Astrocyte (in vitro differentiated cells and primary cell): ENCODE data around the gene RPS6KB1. TPM values are rescaled to one million over a fixed set of nuclear protein-coding genes. Genes with fewer than 3 reads are reported as not detected.

Experiments
- DNase-seq: peaks from one replicate; pipeline ENCODE4 v3.0.0-alpha.2; 2010; ENCODE audit warnings: low read depth
- FAIRE-seq: peaks from 2 replicates; lab custom pipeline; 2011; peaks lifted over from hg19 to GRCh38; lab: Jason Lieb, UNC
- H2AFZ ChIP-seq: 2 replicates; pipeline ENCODE4 v1.6.0; 2012; ENCODE audit warnings: low read depth, low read length, inconsistent platforms
- H3K27ac ChIP-seq: 2 replicates; pipeline ENCODE4 v1.5.1; 2011; ENCODE audit warnings: low read depth, low read length, inconsistent platforms
- H3K27me3 ChIP-seq: 2 replicates; pipeline ENCODE4 v1.6.0; 2011; ENCODE audit warnings: low read length, inconsistent platforms; ENCODE audit not compliant: insufficient read depth
- H3K36me3 ChIP-seq: 2 replicates; pipeline ENCODE4 v1.5.1; 2011; ENCODE audit warnings: low read length, inconsistent platforms; ENCODE audit not compliant: insufficient read depth
- H3K4me1 ChIP-seq: 2 replicates; pipeline ENCODE4 v1.5.1; 2011; ENCODE audit warnings: low read length, inconsistent platforms; ENCODE audit not compliant: insufficient read depth
- H3K4me2 ChIP-seq: 2 replicates; pipeline ENCODE4 v1.6.0; 2012; ENCODE audit warnings: low read length, inconsistent platforms
- H3K4me3 ChIP-seq: 2 replicates; pipeline ENCODE4 v1.5.1; 2011; ENCODE audit warnings: low read depth, mild to moderate bottlenecking, low read length, inconsistent platforms; ENCODE audit not compliant: insufficient read depth
- H3K79me2 ChIP-seq: 2 replicates; pipeline ENCODE4 v1.6.0; 2012; ENCODE audit warnings: mild to moderate bottlenecking, low read length, inconsistent platforms; ENCODE audit not compliant: insufficient read depth
- H3K9ac ChIP-seq: 2 replicates; pipeline ENCODE4 v1.6.0; 2012; ENCODE audit warnings: mild to moderate bottlenecking, low read length, inconsistent platforms
- H3K9me3 ChIP-seq: 2 replicates; pipeline ENCODE4 v1.5.1; 2012; ENCODE audit warnings: low read depth, mild to moderate bottlenecking, low read length, inconsistent platforms; ENCODE audit not compliant: insufficient read depth
- H4K20me1 ChIP-seq: 2 replicates; pipeline ENCODE4 v1.6.0; 2012; ENCODE audit warnings: low read length, inconsistent platforms; ENCODE audit not compliant: insufficient read depth
- H3K27ac Mint-ChIP-seq: one replicate; pipeline ENCODE4 v1.8.0; 2021; ENCODE audit warnings: mild to moderate bottlenecking, mixed read lengths; ENCODE audit not compliant: unreplicated experiment
- H3K27me3 Mint-ChIP-seq: one replicate; pipeline ENCODE4 v1.8.0; 2021; ENCODE audit warnings: low read depth, mixed read lengths; ENCODE audit not compliant: unreplicated experiment
- H3K36me3 Mint-ChIP-seq: one replicate; pipeline ENCODE4 v1.8.0; 2021; ENCODE audit warnings: low read depth, mixed read lengths; ENCODE audit not compliant: unreplicated experiment
- H3K4me1 Mint-ChIP-seq: one replicate; pipeline ENCODE4 v1.8.0; 2021; ENCODE audit warnings: low read depth, mixed read lengths; ENCODE audit not compliant: unreplicated experiment
- H3K4me3 Mint-ChIP-seq: one replicate; pipeline ENCODE4 v1.8.0; 2021; ENCODE audit warnings: mild to moderate bottlenecking, moderate library complexity, mixed read lengths; ENCODE audit not compliant: unreplicated experiment
- H3K9me3 Mint-ChIP-seq: one replicate; pipeline ENCODE4 v1.8.0; 2021; ENCODE audit warnings: mild to moderate bottlenecking, mixed read lengths; ENCODE audit not compliant: unreplicated experiment
- CTCF ChIP-seq: IDR thresholded peaks from 2 replicates; pipeline ENCODE4 v1.5.1; 2011; ENCODE audit warnings: low read depth, mild to moderate bottlenecking, inconsistent platforms, low read length, moderate library complexity; ENCODE audit not compliant: insufficient read depth
- EZH2 ChIP-seq: IDR thresholded peaks from 2 replicates; pipeline ENCODE4 v1.6.1; 2012; ENCODE audit warnings: mild to moderate bottlenecking, low read length, inconsistent platforms; ENCODE audit not compliant: insufficient read depth
- total RNA-seq: library from RNA; stranded (reverse); gene quantifications from 2 replicates; pipeline ENCODE4 v1.2.1, GENCODE V29; 2021

Gene RPS6KB1
- total RNA-seq, 1 donor from 2014 or later, result 33.4 TPM

DNA sequence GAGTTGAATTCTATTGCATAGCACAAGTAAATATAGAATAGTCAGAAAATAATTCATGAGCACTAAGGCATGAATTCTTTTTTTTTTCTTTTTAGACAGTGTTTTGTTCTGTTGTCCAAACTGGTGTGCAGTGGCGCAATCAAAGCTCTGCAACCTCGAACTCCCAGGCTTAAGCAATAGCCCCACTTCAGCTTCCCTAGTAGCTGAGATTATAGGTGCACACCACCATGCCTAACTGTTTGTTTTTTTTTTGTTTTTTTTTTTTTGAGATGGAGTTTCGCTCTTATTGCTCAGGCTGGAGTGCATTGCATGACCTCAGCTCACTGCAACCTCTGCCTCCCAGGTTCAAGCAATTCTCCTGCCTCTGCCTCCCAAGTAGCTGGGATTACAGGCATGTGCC, 16.8 kb upstream of the RPS6KB1 start:
- H3K4me3 ChIP-seq, result no peak overlapping the region
- no peaks in the 10 kb centered on the region for H3K79me2 ChIP-seq
- H3K4me3 Mint-ChIP-seq, result no peak overlapping the region

GRCh38 chr17:59877965-59878364, 15.0 kb upstream of the RPS6KB1 start:
- Histone ChIP-seq H3K4me2 (no peak overlapping the region), H4K20me1 (no peaks in the 10 kb centered on the region), H3K27ac (no peak overlapping the region), H3K36me3 (peaks cover 9% of the 10 kb centered on the region), H3K79me2 (no peaks in the 10 kb centered on the region), H2AFZ (no peak overlapping the region), H3K4me1 (no peaks in the 10 kb centered on the region), H3K4me3 (no peak overlapping the region), H3K27me3 (no peaks in the 10 kb centered on the region), H3K9ac (no peak overlapping the region), H3K9me3 (no peaks in the 10 kb centered on the region)
- Mint-ChIP-seq H3K9me3 (no peaks in the 10 kb centered on the region), H3K36me3 (peaks cover 2% of the 10 kb centered on the region), H3K27ac (no peak overlapping the region), H3K4me3 (no peak overlapping the region), H3K27me3 (no peaks in the 10 kb centered on the region), H3K4me1 (no peaks in the 10 kb centered on the region)
- DNase-seq (no peak), FAIRE-seq (no peak)
- TF ChIP-seq CTCF (no peak), EZH2 (no peak)

More for the DNA sequence above, 16.8 kb upstream of the RPS6KB1 start:
- Mint-ChIP-seq H3K27me3 (no peaks in the 10 kb centered on the region), H3K9me3 (no peaks in the 10 kb centered on the region), H3K27ac (no peak overlapping the region), H3K36me3 (peaks cover 2% of the 10 kb centered on the region), H3K4me1 (no peaks in the 10 kb centered on the region)
- H3K36me3 ChIP-seq, result peaks cover 9% of the 10 kb centered on the region
- H3K4me2 ChIP-seq, result no peak overlapping the region
- DNase-seq (no peak), FAIRE-seq (no peak)
- no peaks in the 10 kb centered on the region for H3K4me1 ChIP-seq
- TF ChIP-seq EZH2 (no peak), CTCF (no peak)
- H3K9me3 ChIP-seq, result no peaks in the 10 kb centered on the region
- H3K27me3 ChIP-seq, result no peaks in the 10 kb centered on the region
- H2AFZ ChIP-seq, result no peak overlapping the region
- H4K20me1 ChIP-seq, result no peaks in the 10 kb centered on the region
- H3K9ac ChIP-seq, result no peak overlapping the region
- H3K27ac ChIP-seq, result no peak overlapping the region

GRCh38 chr17:59878624-59879023, 14.3 kb upstream of the RPS6KB1 start:
- Histone ChIP-seq H3K4me3 (no peak overlapping the region), H4K20me1 (no peaks in the 10 kb centered on the region), H3K79me2 (no peaks in the 10 kb centered on the region), H3K27me3 (no peaks in the 10 kb centered on the region), H3K36me3 (peaks cover 9% of the 10 kb centered on the region), H3K9ac (no peak overlapping the region), H2AFZ (no peak overlapping the region), H3K9me3 (no peaks in the 10 kb centered on the region), H3K4me2 (no peak overlapping the region), H3K4me1 (no peaks in the 10 kb centered on the region), H3K27ac (no peak overlapping the region)
- Mint-ChIP-seq H3K27ac (no peak overlapping the region), H3K4me1 (no peaks in the 10 kb centered on the region), H3K36me3 (peaks cover 2% of the 10 kb centered on the region), H3K4me3 (no peak overlapping the region), H3K9me3 (no peaks in the 10 kb centered on the region), H3K27me3 (no peaks in the 10 kb centered on the region)
- FAIRE-seq (no peak), DNase-seq (no peak)
- TF ChIP-seq CTCF (no peak), EZH2 (no peak)
